ENCODE results near the gene EPB41L2. TPM values are rescaled to one million over a fixed set of nuclear protein-coding genes. Genes with fewer than 3 reads are reported as not detected.

Gene EPB41L2
- total RNA-seq, 1 experiment from 2014 or later: 106 TPM

- TF ChIP-seq PRDM15 (CRISPR knock-in tag; IDR thresholded peaks at IDR 0.05) (no peak), ZNF219 (CRISPR knock-in tag; IDR thresholded peaks at IDR 0.05; ENCODE audit: borderline replicate concordance) (no peak), ZNF317 (CRISPR knock-in tag; IDR thresholded peaks at IDR 0.05; ENCODE audit: borderline replicate concordance, low read depth) (no peak), ATF3 (CRISPR knock-in tag; conservative IDR thresholded peaks at IDR 0.05) (no peak), ZBTB43 (CRISPR knock-in tag; IDR thresholded peaks at IDR 0.05) (no peak), NR2C2 (CRISPR knock-in tag; IDR thresholded peaks at IDR 0.05) (no peak), ZNF138 (CRISPR knock-in tag; conservative IDR thresholded peaks at IDR 0.05) (no peak), KAT7 (CRISPR knock-in tag; IDR thresholded peaks at IDR 0.05; ENCODE audit: borderline replicate concordance) (no peak)
Measured at GRCh38 chr6:130908958-130909357, 154.1 kb downstream of the EPB41L2 start (continued).

- no peak for DNase-seq (ENCODE audit: low spot score)
- H3K36me3 Mint-ChIP-seq: peaks cover 11% of the 10 kb centered on the region
- POLR2A ChIA-PET: no interaction called here
Measured at GRCh38 chr6:130908188-130908587, 154.9 kb downstream of the EPB41L2 start.

GRCh38 chr6:130907687-130908086, 155.4 kb downstream of the EPB41L2 start:
- ChIA-PET POLR2A (no interaction called here), CTCF (no interaction called here)
- H3K36me3 Mint-ChIP-seq: peaks cover 11% of the 10 kb centered on the region
- no peak overlapping the region for H3K4me3 Mint-ChIP-seq
- peaks cover 17% of the 10 kb centered on the region for H3K9me3 Mint-ChIP-seq
- no peak overlapping the region for H3K27ac Mint-ChIP-seq
- no peaks in the 10 kb centered on the region; the same call in 1 of the 2 replicates for H3K27me3 Mint-ChIP-seq (ENCODE audit: low read depth)
- H3K4me1 Mint-ChIP-seq: peaks cover 23% of the 10 kb centered on the region
- ATAC-seq: no peak
- DNase-seq (ENCODE audit: low spot score): no peak
- TF ChIP-seq TEAD1 (CRISPR knock-in tag; IDR thresholded peaks at IDR 0.05): no peak
- TF ChIP-seq HMGA2 (CRISPR knock-in tag; IDR thresholded peaks at IDR 0.05): no peak
- no peak for TF ChIP-seq MYBL2 (CRISPR knock-in tag; IDR thresholded peaks at IDR 0.05)
- TF ChIP-seq GRHL2 (CRISPR knock-in tag; IDR thresholded peaks at IDR 0.05; ENCODE audit: insufficient replicate concordance, severe bottlenecking): no peak
- no peak for TF ChIP-seq NFE2L1 (CRISPR knock-in tag; IDR thresholded peaks at IDR 0.05)
- no peak for TF ChIP-seq ATF3 (CRISPR knock-in tag; conservative IDR thresholded peaks at IDR 0.05)
- no peak for TF ChIP-seq CREB1 (CRISPR knock-in tag; IDR thresholded peaks at IDR 0.05)
- TF ChIP-seq ZNF425 (CRISPR knock-in tag; conservative IDR thresholded peaks at IDR 0.05): no peak
- TF ChIP-seq ZNF138 (CRISPR knock-in tag; conservative IDR thresholded peaks at IDR 0.05): no peak
- no peak for TF ChIP-seq EMX1 (CRISPR knock-in tag; IDR thresholded peaks at IDR 0.05)
- no peak for TF ChIP-seq E2F1 (CRISPR knock-in tag; IDR thresholded peaks at IDR 0.05)
- no peak for TF ChIP-seq KAT7 (CRISPR knock-in tag; IDR thresholded peaks at IDR 0.05; ENCODE audit: borderline replicate concordance)
- TF ChIP-seq AR (CRISPR knock-in tag; IDR thresholded peaks at IDR 0.05): no peak
- no peak for TF ChIP-seq NR2C2 (CRISPR knock-in tag; IDR thresholded peaks at IDR 0.05)

More at GRCh38 chr6:130908188-130908587, 154.9 kb downstream of the EPB41L2 start:
- CTCF ChIA-PET: no interaction called here
- peaks cover 27% of the 10 kb centered on the region for H3K4me1 Mint-ChIP-seq
- no peak overlapping the region for H3K27ac Mint-ChIP-seq
- no peak for TF ChIP-seq MLX (CRISPR knock-in tag; IDR thresholded peaks at IDR 0.05)
- no peak for TF ChIP-seq ZNF317 (CRISPR knock-in tag; IDR thresholded peaks at IDR 0.05; ENCODE audit: borderline replicate concordance, low read depth)
- TF ChIP-seq ZNF219 (CRISPR knock-in tag; IDR thresholded peaks at IDR 0.05; ENCODE audit: borderline replicate concordance): no peak
- TF ChIP-seq PRRX2 (CRISPR knock-in tag; IDR thresholded peaks at IDR 0.05): no peak
- no peak overlapping the region for H3K4me3 Mint-ChIP-seq
- peaks cover 17% of the 10 kb centered on the region for H3K9me3 Mint-ChIP-seq
- ATAC-seq: no peak
- no peaks in the 10 kb centered on the region for H3K27me3 Mint-ChIP-seq (ENCODE audit: low read depth)
